IMR-90 (cell line): ENCODE measurements around the gene SLC9A3. TPM values are rescaled to one million over a fixed set of nuclear protein-coding genes. Genes with fewer than 3 reads are reported as not detected.

Source experiments
- ATAC-seq: fragments of 200-7000 bp; cut with Tn5 transposase; 2 replicates; pipeline ENCODE4 v1.9.1; 2020; ENCODE audit warnings: low read depth, mild to moderate bottlenecking, moderate library complexity
- BruUV-seq: library from RNA; stranded (reverse); fragments of 400-500 nt; replicated peaks from 2 replicates; lab custom pipeline; 2021; lab: Mats Ljungman, UMichigan
- CTCF ChIA-PET: fragments of 300-600 bp; formaldehyde crosslinking; extraction: SDS; loops from one replicate; lab custom pipeline; 2021; ENCODE audit warnings: antibody characterized with exemption; lab: Yijun Ruan, JAX
- POLR2A ChIA-PET: fragments of 300-600 bp; sonication (Branson Sonifier 250); formaldehyde crosslinking; loops from one replicate; lab custom pipeline; 2022; ENCODE audit warnings: antibody characterized with exemption; ENCODE audit not compliant: unreplicated experiment; lab: Charles Lee
- DNase-seq: peaks from one replicate; pipeline ENCODE4 v3.0.0; 2013
- H2AFZ ChIP-seq: replicated peaks from 2 replicates; pipeline ENCODE3; 2013; ENCODE audit warnings: low read length, mild to moderate bottlenecking; ENCODE audit not compliant: poor library complexity
- H2AK5ac ChIP-seq: 2 replicates; pipeline ENCODE4 v1.6.1; 2013; ENCODE audit warnings: low read depth, low read length, inconsistent platforms
- H2AK9ac ChIP-seq: replicated peaks from 2 replicates; pipeline ENCODE3; 2013; ENCODE audit warnings: mild to moderate bottlenecking, low read depth, low read length, moderate library complexity; ENCODE audit not compliant: poor library complexity
- H2BK120ac ChIP-seq: 2 replicates; pipeline ENCODE4 v1.6.1; 2013; ENCODE audit warnings: low read depth, low read length, inconsistent platforms
- H2BK15ac ChIP-seq: 3 replicates; pipeline ENCODE4 v1.6.1; 2013; ENCODE audit warnings: low read depth, low read length, inconsistent platforms
- H2BK20ac ChIP-seq: 2 replicates; pipeline ENCODE4 v1.6.1; 2013; ENCODE audit warnings: low read depth, mild to moderate bottlenecking, inconsistent platforms, low read length, moderate library complexity
- H2BK5ac ChIP-seq: 2 replicates; pipeline ENCODE4 v1.6.1; 2013; ENCODE audit warnings: mild to moderate bottlenecking, low read depth, low read length, inconsistent platforms; ENCODE audit not compliant: poor library complexity, severe bottlenecking
- H3K14ac ChIP-seq: replicated peaks from 2 replicates; pipeline ENCODE4 v1.6.1; 2013; ENCODE audit warnings: low read depth, low read length, inconsistent platforms
- H3K18ac ChIP-seq: 2 replicates; pipeline ENCODE4 v1.6.1; 2013; ENCODE audit warnings: low read depth, low read length, control low read depth
- H3K23ac ChIP-seq: 2 replicates; pipeline ENCODE4 v1.6.1; 2013; ENCODE audit warnings: low read depth, low read length, inconsistent platforms
- H3K27ac ChIP-seq: 2 replicates; pipeline ENCODE4 v1.5.1; 2013; ENCODE audit warnings: mild to moderate bottlenecking, control low read depth, low read length; ENCODE audit not compliant: insufficient read depth
- H3K27me3 ChIP-seq: 2 replicates; pipeline ENCODE4 v1.6.1; 2013; ENCODE audit warnings: low read length; ENCODE audit not compliant: control insufficient read depth, insufficient read depth
- H3K36me3 ChIP-seq: 2 replicates; pipeline ENCODE4 v1.6.1; 2013; ENCODE audit warnings: low read length, mixed read lengths; ENCODE audit not compliant: control insufficient read depth, insufficient read depth
- H3K4ac ChIP-seq: 2 replicates; pipeline ENCODE4 v1.6.1; 2013; ENCODE audit warnings: low read depth, low read length, inconsistent platforms
- H3K4me1 ChIP-seq: 2 replicates; pipeline ENCODE4 v1.6.1; 2013; ENCODE audit warnings: low read length, mixed read lengths; ENCODE audit not compliant: control insufficient read depth, insufficient read depth
- H3K4me2 ChIP-seq: 2 replicates; pipeline ENCODE4 v1.6.1; 2013; ENCODE audit warnings: low read depth, mild to moderate bottlenecking, control low read depth, low read length, moderate library complexity
- H3K4me3 ChIP-seq: 2 replicates; pipeline ENCODE4 v1.5.1; 2013; ENCODE audit warnings: low read depth, mild to moderate bottlenecking, control low read depth, low read length, moderate library complexity; ENCODE audit not compliant: insufficient read depth
- H3K56ac ChIP-seq: 2 replicates; pipeline ENCODE4 v1.6.1; 2013; ENCODE audit warnings: low read length, inconsistent platforms; ENCODE audit not compliant: insufficient read depth; ENCODE audit errors: extremely low read depth
- H3K79me1 ChIP-seq, 2 experiments: 2 replicates each; pipeline ENCODE4 v1.6.1; 2013; ENCODE audit warnings: low read length in 2 of 2, inconsistent platforms in 1 of 2, low read depth in 1 of 2
- H3K9ac ChIP-seq: 2 replicates; pipeline ENCODE4 v1.6.1; 2013; ENCODE audit warnings: low read depth, low read length, control low read depth
- H3K9me1 ChIP-seq: 2 replicates; pipeline ENCODE4 v1.6.1; 2013; ENCODE audit warnings: low read length, inconsistent platforms; ENCODE audit not compliant: insufficient read depth
- H3K9me3 ChIP-seq: 2 replicates; pipeline ENCODE4 v1.6.1; 2013; ENCODE audit warnings: low read length; ENCODE audit not compliant: control insufficient read depth, insufficient read depth
- H4K20me1 ChIP-seq: 2 replicates; pipeline ENCODE4 v1.6.1; 2013; ENCODE audit warnings: low read length, inconsistent platforms; ENCODE audit not compliant: insufficient read depth
- H4K5ac ChIP-seq: 2 replicates; pipeline ENCODE4 v1.6.1; 2013; ENCODE audit warnings: mild to moderate bottlenecking, low read depth, low read length, control low read depth
- H4K8ac ChIP-seq, 2 experiments: 2 replicates each; pipeline ENCODE4 v1.6.1; 2013; ENCODE audit warnings: low read depth in 2 of 2, low read length in 2 of 2, control low read depth in 1 of 2, inconsistent platforms in 1 of 2
- H4K91ac ChIP-seq: 2 replicates; pipeline ENCODE4 v1.6.1; 2013; ENCODE audit warnings: low read depth, low read length, inconsistent platforms; ENCODE audit not compliant: insufficient read depth
- RCOR1 ChIP-seq: IDR thresholded peaks from 2 replicates; pipeline ENCODE4 v1.6.1; 2012; ENCODE audit warnings: mild to moderate bottlenecking, low read length, improper control_type of control experiment; ENCODE audit not compliant: insufficient replicate concordance
- WGBS, 2 experiments: methylation state at CpG; one replicate each; pipeline versions ENCODE4 v1.1.5 to v1.1.7; 2013; ENCODE audit warnings: missing lambda C conversion rate in 2 of 2; ENCODE audit not compliant: insufficient read length in 1 of 2; ENCODE audit errors: extremely low coverage in 2 of 2; 5-methylcytosine and 5-hydroxymethylcytosine counted together
- dilution Hi-C: fragments of 300-500 bp; cut with HindIII; formaldehyde crosslinking; loops from one replicate; pipeline ENCODE4 v1.14.3; 2018; ENCODE audit warnings: low sequenced_read_pairs; ENCODE audit not compliant: unreplicated experiment
- in situ Hi-C: fragments of 300-500 bp; cut with MboI; formaldehyde crosslinking; loops from 3 replicates; pipeline ENCODE4 v1.14.3; 2019; ENCODE audit warnings: low sequenced_read_pairs, inconsistent platforms, mixed read lengths
- intact Hi-C: fragments of 100-400 bp; cut with micrococcal nuclease; formaldehyde crosslinking; loops from 2 replicates; pipeline ENCODE4 v1.10.0; 2022
- polyA plus RNA-seq, 3 experiments: library from polyadenylated mRNA; depleted of rRNA; stranded (reverse); fragments of >200 nt; gene quantifications; 2 replicates each; pipeline ENCODE4 v1.2.3, GENCODE V29; 2012; ENCODE audit warnings: low replicate concordance in 1 of 3
- total RNA-seq: library from RNA; depleted of rRNA; stranded (reverse); fragments of >200 nt; gene quantifications from 2 replicates; pipeline ENCODE4 v1.2.3, GENCODE V29; 2012

SLC9A3 gene
- total and polyA plus RNA-seq, 2 of the 4 experiments (the other 2 are of a cell fraction) = 0.72 to 1.5 TPM

DNA sequence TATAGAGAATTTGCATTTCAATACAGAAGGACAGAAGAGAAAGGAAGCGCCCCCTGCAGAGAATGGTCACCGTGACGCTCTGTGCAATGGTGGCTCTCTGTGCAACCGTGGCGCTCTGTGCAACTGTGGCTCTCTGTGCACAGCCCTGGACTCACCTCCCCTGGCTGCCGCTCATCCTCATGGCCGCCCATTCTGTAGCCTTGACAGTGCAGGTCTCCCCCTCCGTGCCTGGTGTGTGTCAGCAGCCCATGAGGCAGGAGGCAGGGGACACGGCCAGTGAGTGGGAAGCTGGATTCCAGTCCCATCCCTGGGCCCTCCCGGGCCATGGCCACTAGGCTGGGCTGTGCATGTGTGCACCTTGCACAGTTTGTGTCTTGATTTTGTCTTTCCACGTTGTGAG, 69.3 kb downstream of the SLC9A3 start:
- 63% methylated on average over 4 of the region's 11 CpGs; no CpG with 5 or more reads in 1 of the 2 experiments for WGBS, 2 experiments
- Histone ChIP-seq H4K8ac (no peak overlapping the region), H2AFZ (no peak overlapping the region), H3K27ac (no peak overlapping the region), H3K56ac (no peak overlapping the region), H4K91ac (no peak overlapping the region), H2AK9ac (no peak overlapping the region), H3K79me1 (peaks cover 24 to 69% of the 10 kb centered on the region in 2 experiments), H2BK120ac (no peak overlapping the region), H3K4ac (no peak overlapping the region), H3K4me3 (no peak overlapping the region), H3K9ac (no peak overlapping the region), H2AK5ac (no peak overlapping the region), H2BK15ac (no peak overlapping the region), H4K5ac (no peak overlapping the region), H3K4me2 (no peak overlapping the region), H2BK20ac (no peak overlapping the region), H4K20me1 (peaks cover 31% of the 10 kb centered on the region), H3K18ac (no peak overlapping the region), H2BK5ac (no peak overlapping the region), H3K9me3 (peaks cover 7% of the 10 kb centered on the region), H3K23ac (no peak overlapping the region), H3K14ac (no peak overlapping the region), H3K36me3 (peaks cover 69% of the 10 kb centered on the region), H3K9me1 (peaks cover 23% of the 10 kb centered on the region; the same call in 1 of the 2 replicates), H3K4me1 (peaks cover 2% of the 10 kb centered on the region), H3K27me3 (no peaks in the 10 kb centered on the region)
- dilution Hi-C loops (no loop called here), in situ Hi-C loops (no loop called here), intact Hi-C loops (no loop called here)
- ATAC-seq (no peak), DNase-seq (no peak)
- ChIA-PET CTCF (no interaction called here), POLR2A (no interaction called here)
- no TSS peak for BruUV-seq
- TF ChIP-seq RCOR1 = no peak
